HG03460 (cell line): ENCODE results near the gene TUBA4B.

ENCODE experiments used
- ATAC-seq: cut with Tn5 transposase; IDR thresholded peaks from one replicate; pipeline ENCODE4 v1.9.1; 2021; ENCODE audit not compliant: unreplicated experiment

The TUBA4B gene

DNA sequence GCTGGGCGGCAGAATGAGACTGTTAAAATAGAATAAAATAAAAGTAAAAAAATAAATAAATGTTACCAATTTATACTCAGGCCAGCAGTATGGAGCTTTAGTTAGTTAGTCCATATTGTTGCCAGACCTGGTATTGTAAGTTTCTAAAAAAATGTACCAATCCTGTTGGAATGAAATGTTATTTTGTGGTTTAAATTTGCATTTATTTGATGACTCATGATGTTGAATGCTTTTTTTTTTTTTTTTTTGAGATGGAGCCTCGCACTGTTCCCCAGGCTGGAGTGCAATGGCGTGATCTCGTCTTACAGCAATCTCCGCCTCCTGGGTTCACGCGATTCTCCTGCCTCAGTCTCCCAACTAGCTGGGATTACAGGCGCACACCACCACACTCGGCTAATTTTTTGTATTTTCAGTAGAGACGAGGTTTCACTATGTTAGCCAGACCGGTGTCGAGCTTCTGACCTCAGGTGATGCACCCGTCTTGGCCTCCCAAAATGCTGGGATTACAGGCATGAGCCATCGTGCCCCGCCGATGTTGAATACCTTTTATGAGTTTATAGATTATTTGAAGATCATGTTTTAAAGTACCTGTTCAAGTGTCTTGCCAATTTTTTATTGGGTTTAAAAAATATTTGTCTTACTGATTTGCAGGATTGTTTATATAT lies 61.9 kb downstream of the TUBA4B start:
- no peak for ATAC-seq
